Forelimb muscle (tissue), 1 donor: ENCODE measurements around the gene BRI3. TPM values are rescaled to one million over a fixed set of nuclear protein-coding genes. Genes with fewer than 3 reads are reported as not detected.

Source experiments
- DNase-seq: peaks from one replicate; pipeline ENCODE4 v3.0.0-alpha.2; 2013; ENCODE audit warnings: low read depth
- polyA plus RNA-seq: library from polyadenylated mRNA; unstranded; fragments of 120-200 nt; gene quantifications from one replicate; pipeline ENCODE4 v1.2.1, GENCODE V29; 2013; ENCODE audit not compliant: insufficient read length

BRI3 gene
- polyA plus RNA-seq, 1 donor = 89.3 TPM

GRCh38 chr7:98252425-98253054 lies 28.9 kb upstream of the BRI3 start:
- DNase-seq = no peak

GRCh38 chr7:98254516-98254915 lies 27.0 kb upstream of the BRI3 start:
- DNase-seq = no peak

GRCh38 chr7:98254951-98255610 lies 26.4 kb upstream of the BRI3 start:
- no peak for DNase-seq

GRCh38 chr7:98256431-98256830 lies 25.1 kb upstream of the BRI3 start:
- DNase-seq = no peak

- no peak for DNase-seq
Measured at GRCh38 chr7:98257701-98258100, 23.8 kb upstream of the BRI3 start.

- DNase-seq = no peak
Measured at GRCh38 chr7:98265841-98266271, 15.6 kb upstream of the BRI3 start.

GRCh38 chr7:98266840-98267239 lies 14.6 kb upstream of the BRI3 start:
- DNase-seq = no peak

- no peak for DNase-seq
Measured at GRCh38 chr7:98267303-98267702, 14.2 kb upstream of the BRI3 start.

GRCh38 chr7:98276241-98276761 lies 5.2 kb upstream of the BRI3 start:
- no peak for DNase-seq

GRCh38 chr7:98278408-98278807 lies 3.1 kb upstream of the BRI3 start:
- DNase-seq = no peak

- DNase-seq = no peak
Measured at GRCh38 chr7:98278936-98279335, 2.5 kb upstream of the BRI3 start.

GRCh38 chr7:98280296-98280695 lies 1.2 kb upstream of the BRI3 start:
- DNase-seq = no peak

- DNase-seq = no peak
Measured at GRCh38 chr7:98281757-98282606, 496 bp downstream of the BRI3 start.

GRCh38 chr7:98282703-98283102 lies 1.2 kb downstream of the BRI3 start:
- DNase-seq = no peak

- no peak for DNase-seq
Measured at GRCh38 chr7:98283127-98283886, 1.8 kb downstream of the BRI3 start.

GRCh38 chr7:98283887-98284222 lies 2.4 kb downstream of the BRI3 start:
- no peak for DNase-seq

- DNase-seq = no peak
Measured at GRCh38 chr7:98284335-98285036, 3.0 kb downstream of the BRI3 start.

GRCh38 chr7:98285157-98286092 lies 3.9 kb downstream of the BRI3 start:
- DNase-seq = no peak

GRCh38 chr7:98286093-98286539 lies 4.6 kb downstream of the BRI3 start:
- no peak for DNase-seq
